ENCODE measurements around the gene KDELR3.

DNA sequence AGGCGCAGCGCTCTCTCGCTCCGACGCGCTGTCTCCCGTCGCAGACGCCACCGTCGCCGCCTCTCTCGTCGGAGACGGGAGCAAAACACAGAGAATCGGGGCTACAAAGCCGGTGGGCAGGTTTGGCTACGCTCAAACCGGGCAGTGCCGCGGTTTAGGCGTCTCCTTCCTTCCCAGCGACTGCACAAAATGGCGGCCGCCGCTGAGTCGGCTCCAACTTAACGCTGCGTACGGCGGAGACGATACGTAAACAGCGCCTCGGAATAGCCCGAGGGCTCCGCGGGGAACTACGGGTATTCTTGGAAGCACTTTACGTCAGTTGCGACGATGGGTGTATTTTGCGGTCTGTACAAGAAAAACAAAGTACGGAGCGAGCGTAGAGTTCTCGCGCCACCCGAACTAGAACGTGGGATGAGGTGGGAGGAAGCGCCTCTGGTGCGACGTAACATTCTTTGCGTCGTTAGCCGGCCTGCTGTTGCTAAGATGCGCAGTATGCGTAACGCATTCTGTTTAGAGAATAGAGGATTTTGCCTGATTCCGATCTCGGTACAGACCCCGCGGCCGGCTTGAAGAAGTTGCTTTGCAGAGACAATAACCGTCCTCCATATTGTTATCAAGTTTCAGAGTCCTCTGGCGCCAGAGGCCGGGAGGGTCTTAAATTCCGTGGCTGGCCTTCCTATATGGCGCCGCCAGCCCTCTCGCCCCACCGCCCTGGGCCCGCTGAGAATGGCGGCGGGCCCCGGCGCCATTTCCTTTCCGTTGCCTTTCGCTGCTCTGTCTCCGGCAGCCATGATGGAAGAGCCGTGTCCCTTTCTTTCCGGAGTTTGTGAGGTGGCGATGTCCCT lies 38.4 kb downstream of the KDELR3 start, which contains the start of gene DDX17:
- TF ChIP-seq, protein P1, sequence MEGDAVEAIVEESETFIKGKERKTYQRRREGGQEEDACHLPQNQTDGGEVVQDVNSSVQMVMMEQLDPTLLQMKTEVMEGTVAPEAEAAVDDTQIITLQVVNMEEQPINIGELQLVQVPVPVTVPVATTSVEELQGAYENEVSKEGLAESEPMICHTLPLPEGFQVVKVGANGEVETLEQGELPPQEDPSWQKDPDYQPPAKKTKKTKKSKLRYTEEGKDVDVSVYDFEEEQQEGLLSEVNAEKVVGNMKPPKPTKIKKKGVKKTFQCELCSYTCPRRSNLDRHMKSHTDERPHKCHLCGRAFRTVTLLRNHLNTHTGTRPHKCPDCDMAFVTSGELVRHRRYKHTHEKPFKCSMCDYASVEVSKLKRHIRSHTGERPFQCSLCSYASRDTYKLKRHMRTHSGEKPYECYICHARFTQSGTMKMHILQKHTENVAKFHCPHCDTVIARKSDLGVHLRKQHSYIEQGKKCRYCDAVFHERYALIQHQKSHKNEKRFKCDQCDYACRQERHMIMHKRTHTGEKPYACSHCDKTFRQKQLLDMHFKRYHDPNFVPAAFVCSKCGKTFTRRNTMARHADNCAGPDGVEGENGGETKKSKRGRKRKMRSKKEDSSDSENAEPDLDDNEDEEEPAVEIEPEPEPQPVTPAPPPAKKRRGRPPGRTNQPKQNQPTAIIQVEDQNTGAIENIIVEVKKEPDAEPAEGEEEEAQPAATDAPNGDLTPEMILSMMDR (IDR thresholded peaks at IDR 0.05): peak in 1 of 3 experiments; percentile 26
- peak; percentile 53 for TF ChIP-seq POLR2A (IDR thresholded peaks at IDR 0.05; ENCODE audit: low read depth)
- peak; percentile 82 to 84 for TF ChIP-seq POLR2AphosphoS5 (IDR thresholded peaks at IDR 0.05)

Data from esophagus muscularis mucosa (tissue), 3 donors.